ENCODE measurements around the gene CDK5RAP3.

CDK5RAP3 gene

GRCh38 chr17:47968836-47969235 lies 2.1 kb upstream of the CDK5RAP3 start:
- TF ChIP-seq REST (IDR thresholded peaks at IDR 0.05; ENCODE audit: insufficient read depth in 1 of 2, low read depth in 2 of 2, low read length in 2 of 2) (no peak), SIN3A (IDR thresholded peaks at IDR 0.05; ENCODE audit: borderline replicate concordance, insufficient read depth, low read length) (no peak), POLR2AphosphoS5 (IDR thresholded peaks at IDR 0.05; ENCODE audit: low read depth, low read length) (no peak), FOXP2 (optimal IDR thresholded peaks at IDR 0.05; ENCODE audit: borderline replicate concordance, extremely low read depth, extremely low read length, insufficient read depth) (no peak), TAF1 (IDR thresholded peaks at IDR 0.05; ENCODE audit: borderline replicate concordance, insufficient read depth, low read length) (no peak)

- TF ChIP-seq TAF1 (IDR thresholded peaks at IDR 0.05; ENCODE audit: borderline replicate concordance, insufficient read depth, low read length) = no peak
- TF ChIP-seq SIN3A (IDR thresholded peaks at IDR 0.05; ENCODE audit: borderline replicate concordance, insufficient read depth, low read length) = no peak
- TF ChIP-seq REST (IDR thresholded peaks at IDR 0.05; ENCODE audit: insufficient read depth in 1 of 2, low read depth in 2 of 2, low read length in 2 of 2) = no peak
- TF ChIP-seq POLR2AphosphoS5 (IDR thresholded peaks at IDR 0.05; ENCODE audit: low read depth, low read length) = no peak
- no peak for TF ChIP-seq FOXP2 (optimal IDR thresholded peaks at IDR 0.05; ENCODE audit: borderline replicate concordance, extremely low read depth, extremely low read length, insufficient read depth)
Observed at GRCh38 chr17:47969930-47970724, 786 bp upstream of the CDK5RAP3 start.

- TF ChIP-seq FOXP2 (optimal IDR thresholded peaks at IDR 0.05; ENCODE audit: borderline replicate concordance, extremely low read depth, extremely low read length, insufficient read depth) (no peak), SIN3A (IDR thresholded peaks at IDR 0.05; ENCODE audit: borderline replicate concordance, insufficient read depth, low read length) (no peak), POLR2AphosphoS5 (IDR thresholded peaks at IDR 0.05; ENCODE audit: low read depth, low read length) (no peak), TAF1 (IDR thresholded peaks at IDR 0.05; ENCODE audit: borderline replicate concordance, insufficient read depth, low read length) (no peak), REST (IDR thresholded peaks at IDR 0.05; ENCODE audit: insufficient read depth in 1 of 2, low read depth in 2 of 2, low read length in 2 of 2) (no peak)
Observed at GRCh38 chr17:47973541-47973940, 2.6 kb downstream of the CDK5RAP3 start.

DNA sequence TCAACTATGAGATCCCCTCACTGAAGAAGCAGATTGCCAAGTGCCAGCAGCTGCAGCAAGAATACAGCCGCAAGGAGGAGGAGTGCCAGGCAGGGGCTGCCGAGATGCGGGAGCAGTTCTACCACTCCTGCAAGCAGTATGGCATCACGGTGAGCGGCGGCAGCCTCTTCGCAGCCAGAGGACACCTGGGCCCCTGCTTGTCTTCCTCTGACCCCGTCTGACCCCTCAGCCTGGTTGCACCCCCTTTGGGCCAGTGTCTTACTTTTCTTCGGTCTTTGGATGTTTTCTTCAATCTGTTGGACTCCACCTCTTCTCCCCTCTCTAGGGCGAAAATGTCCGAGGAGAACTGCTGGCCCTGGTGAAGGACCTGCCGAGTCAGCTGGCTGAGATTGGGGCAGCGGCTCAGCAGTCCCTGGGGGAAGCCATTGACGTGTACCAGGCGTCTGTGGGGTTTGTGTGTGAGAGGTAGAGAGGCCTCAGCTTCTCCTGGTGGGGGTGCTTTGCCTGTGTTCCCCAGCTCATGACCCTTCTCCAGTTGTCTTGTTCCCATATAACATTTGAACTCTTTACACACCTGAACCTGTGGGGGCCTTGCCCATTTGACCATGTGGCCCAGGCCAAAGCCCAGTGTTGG lies 4.4 kb downstream of the CDK5RAP3 start:
- TF ChIP-seq POLR2AphosphoS5 (IDR thresholded peaks at IDR 0.05; ENCODE audit: low read depth, low read length) = no peak

GRCh38 chr17:47975823-47976205 lies 4.9 kb downstream of the CDK5RAP3 start:
- TF ChIP-seq SIN3A (IDR thresholded peaks at IDR 0.05; ENCODE audit: borderline replicate concordance, insufficient read depth, low read length) = no peak
- no peak for TF ChIP-seq REST (IDR thresholded peaks at IDR 0.05; ENCODE audit: insufficient read depth in 1 of 2, low read depth in 2 of 2, low read length in 2 of 2)
- TF ChIP-seq POLR2AphosphoS5 (IDR thresholded peaks at IDR 0.05; ENCODE audit: low read depth, low read length) = no peak
- no peak for TF ChIP-seq FOXP2 (optimal IDR thresholded peaks at IDR 0.05; ENCODE audit: borderline replicate concordance, extremely low read depth, extremely low read length, insufficient read depth)
- TF ChIP-seq TAF1 (IDR thresholded peaks at IDR 0.05; ENCODE audit: borderline replicate concordance, insufficient read depth, low read length) = no peak
